Activated gamma-delta T cell treated with anti-CD3 and anti-CD28 coated beads, Interleukin-2, amount 50 U/mL, for 16 hours (primary cell): Measurements from ENCODE around the gene SCLY.
"Not testable (repeated sequence)": the region's sequence is repeated elsewhere in the genome, so short reads cannot be mapped to it uniquely, and the experiment has no call there.

ENCODE experiments used
- DNase-seq: peaks from one replicate; pipeline ENCODE4 v3.0.0-alpha.2; 2020; ENCODE audit warnings: low read depth

SCLY gene

GRCh38 chr2:238040918-238041317, 19.9 kb upstream of the SCLY start:
- no peak for DNase-seq

- DNase-seq = no peak
Measured at GRCh38 chr2:238042090-238042489, 18.7 kb upstream of the SCLY start.

- no peak for DNase-seq
Measured at GRCh38 chr2:238042849-238043584, 17.8 kb upstream of the SCLY start.

GRCh38 chr2:238043851-238044250, 16.9 kb upstream of the SCLY start:
- DNase-seq = no peak

DNA sequence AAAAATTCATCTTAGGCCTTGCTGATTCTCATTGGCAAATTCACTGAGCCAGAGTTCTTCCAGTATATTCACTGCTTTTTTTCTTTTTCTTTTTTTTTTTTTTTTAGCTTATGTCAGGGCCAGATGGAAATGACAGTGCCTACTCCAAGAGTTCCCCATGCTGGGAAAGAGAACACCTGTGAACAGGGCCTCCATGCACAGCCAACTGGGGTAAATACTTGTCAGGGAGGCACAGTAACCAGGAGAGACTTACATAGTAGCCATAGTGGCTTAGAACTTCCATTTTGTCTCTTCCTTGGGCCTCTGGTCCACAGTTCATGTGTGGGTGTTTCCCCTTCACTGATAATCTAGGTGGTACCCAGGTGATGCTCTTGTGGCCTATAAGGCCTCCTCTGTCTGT, 15.2 kb upstream of the SCLY start:
- DNase-seq = no peak

GRCh38 chr2:238046725-238047270, 14.0 kb upstream of the SCLY start:
- no peak for DNase-seq

DNA sequence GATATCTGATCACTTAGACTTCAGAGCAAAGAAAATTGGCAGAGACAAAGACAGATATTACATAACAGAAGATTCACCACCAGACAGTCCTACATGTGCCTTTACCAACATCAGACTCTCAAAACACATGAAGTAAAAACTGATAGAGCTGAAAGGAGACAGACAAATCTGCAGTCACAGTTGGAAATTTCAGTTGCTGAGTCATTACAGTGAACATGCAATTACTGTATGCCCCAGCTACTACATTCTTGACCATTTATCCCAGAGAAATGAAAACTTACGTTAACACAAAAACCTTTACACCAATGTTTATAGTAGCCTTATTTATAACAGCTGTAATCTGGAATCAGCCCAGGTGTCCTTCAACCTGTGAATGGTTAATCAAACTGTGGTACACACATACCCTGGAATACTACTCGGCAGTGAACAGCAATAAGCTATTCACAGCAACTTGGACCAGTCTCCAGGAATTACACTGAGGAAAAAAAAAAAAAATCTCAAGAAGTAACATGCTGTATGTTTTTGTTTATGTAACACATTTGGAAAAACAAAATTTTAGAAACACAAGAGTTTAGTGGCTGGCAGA, 7.5 kb upstream of the SCLY start:
- no peak for DNase-seq

- DNase-seq = no peak
Measured at GRCh38 chr2:238055841-238056240, 5.0 kb upstream of the SCLY start.

DNA sequence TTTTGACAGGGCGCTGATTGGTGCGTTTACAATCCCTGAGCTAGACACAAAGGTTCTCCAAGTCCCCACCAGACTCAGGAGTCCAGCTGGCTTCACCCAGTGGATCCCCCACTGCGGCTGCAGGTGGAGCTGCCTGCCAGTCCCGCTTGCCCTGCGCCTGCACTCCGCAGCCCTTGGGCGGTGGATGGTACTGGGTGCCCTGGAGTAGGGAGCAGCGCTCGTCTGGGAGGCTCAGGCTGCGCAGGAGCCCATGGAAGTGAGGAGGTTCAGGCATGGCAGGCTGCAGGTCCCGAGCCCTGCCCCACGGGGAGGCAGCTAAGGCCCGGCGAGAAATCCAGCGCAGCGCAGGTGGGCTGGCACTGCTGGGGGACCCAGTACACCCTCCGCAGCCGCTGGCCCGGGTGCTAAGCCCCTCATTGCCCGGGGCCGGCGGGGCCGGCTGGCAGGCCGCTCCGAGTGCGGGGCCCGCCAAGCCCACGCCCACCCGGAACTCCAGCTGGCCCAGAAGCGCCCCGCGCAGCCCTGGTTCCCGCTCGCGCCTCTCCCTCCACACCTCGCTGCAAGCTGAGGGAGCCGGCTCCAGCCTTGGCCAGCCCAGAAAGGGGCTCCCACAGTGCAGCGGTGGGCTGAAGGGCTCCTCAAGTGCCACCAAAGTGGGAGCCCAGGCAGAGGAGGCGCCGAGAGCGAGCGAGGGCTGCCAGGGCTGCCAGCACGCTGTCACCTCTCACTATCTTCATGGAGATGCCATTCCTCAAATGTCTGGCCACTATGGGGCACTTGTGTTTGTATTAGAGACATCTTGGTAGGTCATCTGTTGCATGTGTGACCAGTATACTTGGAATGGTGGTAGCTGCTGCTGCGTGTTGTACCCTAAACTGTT, 2.9 kb upstream of the SCLY start:
- not testable (repeated sequence) for DNase-seq

DNA sequence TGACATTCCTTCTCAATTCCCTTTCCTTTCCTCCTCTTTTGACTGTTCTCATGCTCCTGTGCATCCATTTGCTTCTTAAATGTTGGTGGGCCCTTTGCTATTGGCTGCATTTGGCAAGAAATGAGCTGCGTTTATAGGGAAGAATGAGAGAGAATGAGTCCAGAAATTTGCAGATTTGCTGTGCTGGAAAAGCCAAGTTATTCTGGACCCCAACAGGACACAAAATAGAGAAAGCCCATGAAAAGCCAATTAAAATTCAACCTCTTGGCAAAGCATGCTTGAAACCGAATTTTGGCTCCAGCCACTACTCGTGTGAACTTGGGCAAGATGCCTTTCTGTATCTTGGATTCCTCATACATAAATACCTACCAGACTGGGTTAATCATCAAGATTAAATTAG, 1.3 kb upstream of the SCLY start:
- DNase-seq = no peak

DNA sequence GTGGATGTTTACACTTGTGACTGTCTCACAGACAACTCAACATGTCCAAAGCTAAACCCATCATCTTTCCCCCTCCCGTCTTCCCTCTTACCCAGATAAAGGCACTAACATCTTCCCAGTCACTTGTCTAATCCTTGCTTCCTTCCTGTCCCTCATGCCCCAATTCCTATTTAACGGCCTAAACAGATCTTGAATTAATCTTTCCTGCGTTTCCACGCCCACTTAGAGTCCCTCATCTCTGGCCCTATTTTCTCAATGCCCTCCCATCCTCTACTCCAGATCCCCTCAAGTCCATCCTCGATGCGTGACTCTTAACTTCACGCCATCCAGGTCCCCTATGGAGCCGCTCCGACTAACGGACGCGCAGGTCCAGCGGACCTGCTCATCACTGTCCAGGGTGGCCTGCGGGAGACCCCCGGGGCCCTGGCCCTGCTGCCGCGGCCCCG, 682 bp upstream of the SCLY start:
- DNase-seq = no peak

GRCh38 chr2:238061315-238062202, 758 bp downstream of the SCLY start:
- no peak for DNase-seq

GRCh38 chr2:238063414-238064189, 2.8 kb downstream of the SCLY start:
- no peak for DNase-seq

DNA sequence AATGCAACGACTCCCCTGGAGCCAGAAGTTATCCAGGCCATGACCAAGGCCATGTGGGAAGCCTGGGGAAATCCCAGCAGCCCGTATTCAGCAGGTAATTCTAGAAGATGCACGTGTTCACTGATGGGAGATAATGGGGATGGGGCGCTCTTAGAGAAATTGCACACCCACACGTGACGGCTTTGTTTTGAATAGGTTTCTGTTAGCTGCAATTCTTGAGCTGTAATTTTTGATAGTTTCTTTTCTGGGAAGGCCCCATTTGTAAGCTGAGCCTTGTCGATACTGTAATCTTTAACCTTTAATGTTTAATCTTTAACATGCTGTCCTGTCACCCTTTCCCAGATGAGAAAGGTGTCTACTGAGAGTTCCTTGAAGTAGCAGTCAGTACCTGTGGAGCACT, 3.6 kb downstream of the SCLY start:
- no peak for DNase-seq

- no peak for DNase-seq
Measured at GRCh38 chr2:238065071-238065846, 4.5 kb downstream of the SCLY start.

DNA sequence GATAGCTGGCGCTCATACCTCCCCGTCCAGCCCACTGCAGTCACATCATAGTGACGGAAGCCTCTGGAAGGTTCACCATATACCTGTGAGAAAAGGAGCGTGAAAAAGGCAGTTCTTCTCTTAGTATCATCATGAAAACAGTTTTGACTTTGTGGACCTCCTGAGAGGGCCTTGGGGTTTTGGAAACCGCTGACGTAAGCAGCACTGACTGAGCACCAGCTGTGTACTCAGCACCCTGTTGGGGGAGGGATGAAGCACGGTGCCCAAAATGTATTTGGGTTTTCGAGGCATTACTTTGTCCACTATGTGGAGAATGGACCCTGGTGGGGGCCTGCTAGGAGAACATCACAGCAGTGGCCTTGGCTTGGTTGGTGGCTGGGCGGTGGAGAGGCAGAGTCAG, 5.4 kb downstream of the SCLY start:
- no peak for DNase-seq

GRCh38 chr2:238066718-238067117, 5.9 kb downstream of the SCLY start:
- DNase-seq = not testable (repeated sequence)

- DNase-seq = no peak
Measured at GRCh38 chr2:238067939-238068338, 7.1 kb downstream of the SCLY start.

DNA sequence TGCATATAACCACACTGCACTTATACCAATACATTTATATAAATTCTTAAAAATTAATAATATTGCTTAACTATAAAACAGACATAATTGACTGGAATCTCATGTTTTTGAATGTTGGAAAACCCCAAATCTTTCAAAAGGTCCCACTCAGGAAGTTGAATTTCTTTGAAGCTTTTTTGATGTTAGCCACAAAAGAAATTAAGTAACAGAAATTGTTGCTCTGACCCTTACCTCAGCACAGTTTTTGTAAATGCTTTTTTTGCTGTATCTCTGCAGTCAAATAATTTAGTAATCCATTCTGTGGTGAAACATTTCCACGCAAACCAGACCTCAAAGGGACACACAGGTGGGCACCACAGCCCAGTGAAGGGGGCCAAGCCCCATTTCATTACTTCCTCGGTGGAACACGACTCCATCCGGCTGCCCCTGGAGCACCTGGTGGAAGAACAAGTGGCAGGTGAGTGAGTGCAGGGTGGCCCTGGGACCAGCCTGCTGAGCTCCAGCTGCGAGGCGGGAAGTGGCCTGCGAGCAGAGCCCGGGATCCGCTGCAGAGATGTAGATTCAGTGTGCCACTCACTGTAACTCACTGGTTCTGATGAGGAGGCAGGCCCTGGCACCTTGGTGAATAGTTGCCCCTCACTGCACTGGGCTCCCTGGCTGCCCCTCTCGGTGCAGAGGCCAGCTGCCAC, 8.4 kb downstream of the SCLY start:
- no peak for DNase-seq
